HEK293T (cell line): Measurements from ENCODE around the gene DARS1.

Experiments
- ARNT ChIP-seq: fragments of 450-650 bp; IDR thresholded peaks from 2 replicates; pipeline ENCODE4 v1.6.1; 2017; ENCODE audit warnings: mild to moderate bottlenecking
- BHLHE40 ChIP-seq: fragments of 450-650 bp; IDR thresholded peaks from 2 replicates; pipeline ENCODE4 v1.6.1; 2016; ENCODE audit warnings: mild to moderate bottlenecking, moderate library complexity, borderline replicate concordance
- CTBP1 ChIP-seq: fragments of 450-650 bp; IDR thresholded peaks from 2 replicates; pipeline ENCODE4 v1.6.1; 2016; ENCODE audit warnings: borderline replicate concordance
- FOXA1 ChIP-seq: fragments of 450-650 bp; IDR thresholded peaks from 2 replicates; pipeline ENCODE4 v1.6.1; 2016; ENCODE audit warnings: mild to moderate bottlenecking
- FOXK2 ChIP-seq: fragments of 450-650 bp; IDR thresholded peaks from 2 replicates; pipeline ENCODE4 v1.6.1; 2016; ENCODE audit warnings: mild to moderate bottlenecking
- FOXM1 ChIP-seq: fragments of 450-650 bp; IDR thresholded peaks from 2 replicates; pipeline ENCODE4 v1.6.1; 2017; ENCODE audit warnings: mild to moderate bottlenecking, borderline replicate concordance
- HDGF ChIP-seq: fragments of 450-650 bp; IDR thresholded peaks from 2 replicates; pipeline ENCODE4 v1.6.1; 2017; ENCODE audit warnings: antibody characterized with exemption, borderline replicate concordance
- LEF1 ChIP-seq: fragments of 450-650 bp; IDR thresholded peaks from 2 replicates; pipeline ENCODE4 v1.6.1; 2017; ENCODE audit warnings: mild to moderate bottlenecking, borderline replicate concordance
- NFRKB ChIP-seq: fragments of 450-650 bp; IDR thresholded peaks from 2 replicates; pipeline ENCODE4 v1.6.1; 2016; ENCODE audit warnings: mild to moderate bottlenecking, moderate library complexity
- SP1 ChIP-seq: fragments of 450-650 bp; IDR thresholded peaks from 2 replicates; pipeline ENCODE4 v1.6.1; 2017
- SUZ12 ChIP-seq: fragments of 450-650 bp; IDR thresholded peaks from 2 replicates; pipeline ENCODE4 v1.6.1; 2016; ENCODE audit warnings: mild to moderate bottlenecking
- TARDBP ChIP-seq: fragments of 450-650 bp; IDR thresholded peaks from 2 replicates; pipeline ENCODE4 v1.6.1; 2016
- ZNF384 ChIP-seq: fragments of 450-650 bp; IDR thresholded peaks from 2 replicates; pipeline ENCODE4 v1.6.1; 2016

DNA sequence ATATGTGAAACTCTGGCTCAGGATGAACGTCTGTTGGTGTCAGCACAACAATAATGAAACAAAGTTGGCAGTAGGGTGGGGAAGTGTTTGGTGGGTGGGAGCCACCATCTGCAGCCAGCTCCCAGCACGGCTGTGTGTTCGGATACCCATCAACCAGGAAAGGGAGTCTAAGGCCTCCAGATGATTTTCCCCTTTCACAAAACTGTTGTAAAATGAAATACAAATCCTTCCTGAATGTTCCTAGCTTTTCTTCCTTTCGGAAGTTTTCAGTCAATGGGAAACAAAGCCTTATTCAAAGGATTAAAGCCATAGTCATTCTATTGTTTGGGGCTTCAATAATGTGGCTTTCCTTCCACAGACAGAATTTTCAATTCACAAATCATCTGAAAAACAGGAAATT is 14.5 kb upstream of the DARS1 start:
- no peak for TF ChIP-seq SUZ12
- TF ChIP-seq BHLHE40: no peak
- TF ChIP-seq SP1: no peak
- no peak for TF ChIP-seq NFRKB
- no peak for TF ChIP-seq HDGF
- no peak for TF ChIP-seq FOXK2
- no peak for TF ChIP-seq ZNF384
- TF ChIP-seq TARDBP: no peak
- TF ChIP-seq FOXM1: no peak
- no peak for TF ChIP-seq CTBP1
- no peak for TF ChIP-seq FOXA1
- no peak for TF ChIP-seq LEF1
- no peak for TF ChIP-seq ARNT
